ENCODE results near the gene SOX4. TPM values are rescaled to one million over a fixed set of nuclear protein-coding genes. Genes with fewer than 3 reads are reported as not detected.
A peak's percentile ranks its signal among the peaks of the same experiment; 100 is the strongest.

SOX4 gene
- total RNA-seq, 1 donor from 2014 or later = 10.4 TPM

GRCh38 chr6:21559238-21559637 lies 34.3 kb upstream of the SOX4 start:
- Histone ChIP-seq H3K9me3 (peaks cover 0 to 8% of the 10 kb centered on the region in 2 donors), H3K27ac (no peak overlapping the region), H3K36me3 (no peaks in the 10 kb centered on the region), H3K4me3 (no peak overlapping the region), H3K4me1 (peaks cover 0 to 5% of the 10 kb centered on the region in 2 donors), H3K27me3 (no peaks in the 10 kb centered on the region)
- no peak for TF ChIP-seq CTCF (IDR thresholded peaks at IDR 0.05)
- DNase-seq (ENCODE audit: low spot score in 2 of 2) = no peak
- intact Hi-C loops (cut with DNase I) = no loop called here

GRCh38 chr6:21560249-21560648 lies 33.3 kb upstream of the SOX4 start:
- TF ChIP-seq CTCF (IDR thresholded peaks at IDR 0.05) = no peak
- DNase-seq (ENCODE audit: low spot score in 2 of 2) = no peak
- Histone ChIP-seq H3K27me3 (no peaks in the 10 kb centered on the region), H3K27ac (no peak overlapping the region), H3K4me3 (no peak overlapping the region), H3K36me3 (no peaks in the 10 kb centered on the region), H3K4me1 (peaks cover 0 to 5% of the 10 kb centered on the region in 2 donors), H3K9me3 (peaks cover 0 to 8% of the 10 kb centered on the region in 2 donors)
- intact Hi-C loops (cut with DNase I) = no loop called here

- Histone ChIP-seq H3K4me1 (no peaks in the 10 kb centered on the region), H3K27ac (no peak overlapping the region), H3K9me3 (peaks cover 0 to 8% of the 10 kb centered on the region in 2 donors), H3K36me3 (no peaks in the 10 kb centered on the region), H3K4me3 (no peak overlapping the region), H3K27me3 (no peaks in the 10 kb centered on the region)
- intact Hi-C loops (cut with DNase I) = no loop called here
- DNase-seq (ENCODE audit: low spot score in 2 of 2) = no peak
- no peak for TF ChIP-seq CTCF (IDR thresholded peaks at IDR 0.05)
Observed at GRCh38 chr6:21565431-21565830, 28.1 kb upstream of the SOX4 start.

GRCh38 chr6:21578523-21578922 lies 15.0 kb upstream of the SOX4 start:
- Histone ChIP-seq H3K36me3 (no peaks in the 10 kb centered on the region), H3K4me3 (no peak overlapping the region), H3K27ac (no peak overlapping the region), H3K4me1 (no peaks in the 10 kb centered on the region), H3K27me3 (no peaks in the 10 kb centered on the region), H3K9me3 (peaks cover 8 to 32% of the 10 kb centered on the region in 2 donors)
- intact Hi-C loops (cut with DNase I) = no loop called here
- DNase-seq (ENCODE audit: low spot score in 2 of 2) = no peak
- TF ChIP-seq CTCF (IDR thresholded peaks at IDR 0.05) = no peak

- no peak for DNase-seq (ENCODE audit: low spot score in 2 of 2)
- peaks cover 8 to 31% of the 10 kb centered on the region in 2 donors for H3K9me3 ChIP-seq
- H3K4me3 ChIP-seq = no peak overlapping the region
- TF ChIP-seq CTCF (IDR thresholded peaks at IDR 0.05) = no peak
- no peaks in the 10 kb centered on the region for H3K27me3 ChIP-seq
- intact Hi-C loops (cut with DNase I) = loop anchor here (10.0 kb wide), 1 partner anchor 548 kb away; no protein-coding TSS in a partner anchor
- H3K27ac ChIP-seq = no peak overlapping the region
- peaks cover 0 to 4% of the 10 kb centered on the region in 2 donors for H3K4me1 ChIP-seq
- no peaks in the 10 kb centered on the region for H3K36me3 ChIP-seq
Observed at GRCh38 chr6:21582651-21583050, 10.9 kb upstream of the SOX4 start.

- peaks cover 8 to 16% of the 10 kb centered on the region in 2 donors for H3K9me3 ChIP-seq
- no peak for DNase-seq (ENCODE audit: low spot score in 2 of 2)
- no peak for TF ChIP-seq CTCF (IDR thresholded peaks at IDR 0.05)
- H3K27me3 ChIP-seq = no peaks in the 10 kb centered on the region
- no peak overlapping the region for H3K27ac ChIP-seq
- no peaks in the 10 kb centered on the region for H3K36me3 ChIP-seq
- intact Hi-C loops (cut with DNase I) = loop anchor here (5.0 to 10.0 kb wide), 2 partner anchors 551 to 709 kb away; no protein-coding TSS in a partner anchor
- peaks cover 0 to 4% of the 10 kb centered on the region in 2 donors for H3K4me1 ChIP-seq
- peak overlapping the region in 1 of 2 donors; percentile 79 for H3K4me3 ChIP-seq
Observed at GRCh38 chr6:21586300-21586699, 7.3 kb upstream of the SOX4 start.

Data from ascending aorta (tissue), 2 donors.